HEK293T (cell line): Measurements from ENCODE around the gene PRKCA.
A peak's percentile ranks its signal among the peaks of the same experiment; 100 is the strongest.

ENCODE experiments used
- CTCF ChIA-PET: fragments of 350-600 bp; formaldehyde crosslinking; extraction: SDS; loops from one replicate; lab custom pipeline; 2021; ENCODE audit warnings: antibody characterized with exemption, inconsistent platforms; lab: Yijun Ruan, JAX
- POLR2A ChIA-PET: fragments of 350-600 bp; formaldehyde crosslinking; extraction: SDS; loops from one replicate; lab custom pipeline; 2020; ENCODE audit warnings: antibody characterized with exemption, inconsistent platforms; lab: Yijun Ruan, JAX
- DNase-seq: peaks from one replicate; pipeline ENCODE4 v3.0.0; 2012; ENCODE audit warnings: mixed read lengths; ENCODE audit errors: extremely low spot score
- ARNT ChIP-seq: fragments of 450-650 bp; IDR thresholded peaks from 2 replicates; pipeline ENCODE4 v1.6.1; 2017; ENCODE audit warnings: mild to moderate bottlenecking
- BHLHE40 ChIP-seq: fragments of 450-650 bp; IDR thresholded peaks from 2 replicates; pipeline ENCODE4 v1.6.1; 2016; ENCODE audit warnings: mild to moderate bottlenecking, moderate library complexity, borderline replicate concordance
- CTBP1 ChIP-seq: fragments of 450-650 bp; IDR thresholded peaks from 2 replicates; pipeline ENCODE4 v1.6.1; 2016; ENCODE audit warnings: borderline replicate concordance
- ELF4 ChIP-seq: fragments of 450-650 bp; IDR thresholded peaks from 2 replicates; pipeline ENCODE4 v1.6.1; 2017; ENCODE audit warnings: antibody characterized with exemption
- FOXA1 ChIP-seq: fragments of 450-650 bp; IDR thresholded peaks from 2 replicates; pipeline ENCODE4 v1.6.1; 2016; ENCODE audit warnings: mild to moderate bottlenecking
- FOXK2 ChIP-seq: fragments of 450-650 bp; IDR thresholded peaks from 2 replicates; pipeline ENCODE4 v1.6.1; 2016; ENCODE audit warnings: mild to moderate bottlenecking
- FOXM1 ChIP-seq: fragments of 450-650 bp; IDR thresholded peaks from 2 replicates; pipeline ENCODE4 v1.6.1; 2017; ENCODE audit warnings: mild to moderate bottlenecking, borderline replicate concordance
- HDGF ChIP-seq: fragments of 450-650 bp; IDR thresholded peaks from 2 replicates; pipeline ENCODE4 v1.6.1; 2017; ENCODE audit warnings: antibody characterized with exemption, borderline replicate concordance
- L3MBTL2 ChIP-seq: fragments of 450-650 bp; conservative IDR thresholded peaks from 2 replicates; pipeline ENCODE4 v1.6.1; 2016; ENCODE audit warnings: mild to moderate bottlenecking
- LEF1 ChIP-seq: fragments of 450-650 bp; IDR thresholded peaks from 2 replicates; pipeline ENCODE4 v1.6.1; 2017; ENCODE audit warnings: mild to moderate bottlenecking, borderline replicate concordance
- NFRKB ChIP-seq: fragments of 450-650 bp; IDR thresholded peaks from 2 replicates; pipeline ENCODE4 v1.6.1; 2016; ENCODE audit warnings: mild to moderate bottlenecking, moderate library complexity
- PKNOX1 ChIP-seq: fragments of 450-650 bp; IDR thresholded peaks from 2 replicates; pipeline ENCODE4 v1.6.1; 2016
- SP1 ChIP-seq: fragments of 450-650 bp; IDR thresholded peaks from 2 replicates; pipeline ENCODE4 v1.6.1; 2017
- SUZ12 ChIP-seq: fragments of 450-650 bp; IDR thresholded peaks from 2 replicates; pipeline ENCODE4 v1.6.1; 2016; ENCODE audit warnings: mild to moderate bottlenecking
- TARDBP ChIP-seq: fragments of 450-650 bp; IDR thresholded peaks from 2 replicates; pipeline ENCODE4 v1.6.1; 2016
- ZNF384 ChIP-seq: fragments of 450-650 bp; IDR thresholded peaks from 2 replicates; pipeline ENCODE4 v1.6.1; 2016

The PRKCA gene

GRCh38 chr17:66834426-66834918 is 532.1 kb downstream of the PRKCA start:
- CTCF ChIA-PET, result interaction anchor here (0.6 kb wide), 1 partner anchor 111 kb away, joined by 3 read pairs; no protein-coding TSS in a partner anchor
- TF ChIP-seq HDGF (no peak), LEF1 (no peak), ELF4 (no peak), FOXK2 (no peak), SP1 (no peak), ZNF384 (no peak), FOXA1 (no peak), BHLHE40 (no peak), NFRKB (no peak), FOXM1 (no peak), L3MBTL2 (no peak), SUZ12 (no peak), PKNOX1 (no peak), TARDBP (no peak), ARNT (no peak), CTBP1 (no peak)
- POLR2A ChIA-PET, result no interaction called here
- DNase-seq, result no peak

GRCh38 chr17:66834919-66835454 is 532.6 kb downstream of the PRKCA start, which contains the start of gene CACNG5:
CACNG5 (plus strand) TSS chr17:66835117; CDS start chr17:66877333, 42,216 bp downstream.
- POLR2A ChIA-PET, result no interaction called here
- CTCF ChIA-PET, result interaction anchor here (0.6 kb wide), 1 partner anchor 110 kb away, joined by 3 read pairs; no protein-coding TSS in a partner anchor
- DNase-seq, result peak; percentile 85

GRCh38 chr17:66835476-66835875 is 533.1 kb downstream of the PRKCA start:
- CTCF ChIA-PET, result interaction anchor here (0.6 kb wide), 1 partner anchor 110 kb away, joined by 3 read pairs; no protein-coding TSS in a partner anchor
- no peak for TF ChIP-seq ELF4
- no peak for TF ChIP-seq NFRKB
- TF ChIP-seq SUZ12, result no peak
- no peak for TF ChIP-seq BHLHE40
- no peak for TF ChIP-seq ARNT
- no peak for TF ChIP-seq TARDBP
- TF ChIP-seq FOXM1, result no peak
- TF ChIP-seq FOXK2, result no peak
- TF ChIP-seq FOXA1, result no peak
- TF ChIP-seq PKNOX1, result no peak
- TF ChIP-seq SP1, result no peak
- TF ChIP-seq ZNF384, result no peak
- TF ChIP-seq CTBP1, result no peak
- TF ChIP-seq HDGF, result no peak
- no peak for TF ChIP-seq LEF1
- TF ChIP-seq L3MBTL2, result no peak
- no peak for DNase-seq
- POLR2A ChIA-PET, result no interaction called here

More at GRCh38 chr17:66834919-66835454, 532.6 kb downstream of the PRKCA start, which contains the start of gene CACNG5:
- TF ChIP-seq LEF1 (no peak), SUZ12 (no peak), ARNT (no peak), FOXK2 (no peak), FOXA1 (no peak), TARDBP (no peak), L3MBTL2 (no peak), FOXM1 (no peak), ELF4 (no peak), NFRKB (no peak), PKNOX1 (no peak), HDGF (no peak), SP1 (no peak), BHLHE40 (no peak), CTBP1 (no peak), ZNF384 (no peak)

- ChIA-PET CTCF (no interaction called here), POLR2A (no interaction called here)
- DNase-seq, result no peak
- TF ChIP-seq PKNOX1 (no peak), ZNF384 (no peak), SUZ12 (no peak), ELF4 (no peak), TARDBP (no peak), FOXK2 (no peak), L3MBTL2 (no peak)
Observed at GRCh38 chr17:66836063-66837005, 533.9 kb downstream of the PRKCA start.

GRCh38 chr17:66837226-66837625 is 534.8 kb downstream of the PRKCA start:
- CTCF ChIA-PET, result no interaction called here
- TF ChIP-seq FOXA1 (no peak), SUZ12 (no peak), FOXM1 (no peak), TARDBP (no peak)
- POLR2A ChIA-PET, result no interaction called here
- DNase-seq, result no peak
